Measurements from ENCODE around the gene LIMS2.

GRCh38 chr2:127712999-127713398 is 37.7 kb upstream of the LIMS2 start:
- TF ChIP-seq POLR2A (IDR thresholded peaks at IDR 0.05) (no peak), CTCF (IDR thresholded peaks at IDR 0.05) (no peak), POLR2AphosphoS5 (IDR thresholded peaks at IDR 0.05) (no peak), EP300 (IDR thresholded peaks at IDR 0.05) (no peak)

Data from upper lobe of left lung (tissue), 4 donors.